GM20431 (cell line): ENCODE data around the gene CNNM2.
"Not testable (repeated sequence)": the region's sequence is repeated elsewhere in the genome, so short reads cannot be mapped to it uniquely, and the experiment has no call there.

Experiments used
- in situ Hi-C: fragments of 300-500 bp; cut with MseI, MboI; formaldehyde crosslinking; loops from one replicate; pipeline ENCODE4 v1.15.0; 2020; ENCODE audit warnings: low sequenced_read_pairs; ENCODE audit not compliant: unreplicated experiment

The CNNM2 gene

GRCh38 chr10:102919992-102920739 lies 2.1 kb downstream of the CNNM2 start:
- in situ Hi-C loops, result loop anchor here (10.0 kb wide), 2 partner anchors 145 to 325 kb away; partner anchors contain the start of gene RPEL1

- in situ Hi-C loops, result no loop called here
These were observed 5.5 kb downstream of the CNNM2 start for GRCh38 chr10:102923601-102924000.

GRCh38 chr10:102926842-102927241 lies 8.7 kb downstream of the CNNM2 start:
- in situ Hi-C loops, result no loop called here

- in situ Hi-C loops, result no loop called here
These were observed 9.4 kb downstream of the CNNM2 start for GRCh38 chr10:102927311-102928010.

DNA sequence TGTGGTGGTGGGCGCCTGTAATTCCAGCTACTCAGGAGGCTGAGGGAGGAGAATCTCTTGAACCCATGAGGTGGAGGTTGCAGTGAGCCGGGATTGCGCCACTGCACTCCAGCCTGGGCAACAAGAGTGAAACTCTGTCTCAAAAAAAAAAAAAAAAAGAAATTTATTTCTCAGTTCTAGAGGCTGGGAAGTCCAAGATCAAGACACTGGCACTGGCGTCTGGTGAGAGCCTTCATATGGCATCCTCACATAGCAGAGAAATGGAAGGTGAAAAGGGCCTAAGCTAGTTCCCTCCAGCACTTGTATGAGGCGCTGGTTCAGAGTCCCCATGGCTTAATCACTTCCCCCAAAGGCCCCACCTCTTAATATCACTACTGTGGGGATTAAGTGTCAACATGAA lies 10.3 kb downstream of the CNNM2 start:
- in situ Hi-C loops, result not testable (repeated sequence)

DNA sequence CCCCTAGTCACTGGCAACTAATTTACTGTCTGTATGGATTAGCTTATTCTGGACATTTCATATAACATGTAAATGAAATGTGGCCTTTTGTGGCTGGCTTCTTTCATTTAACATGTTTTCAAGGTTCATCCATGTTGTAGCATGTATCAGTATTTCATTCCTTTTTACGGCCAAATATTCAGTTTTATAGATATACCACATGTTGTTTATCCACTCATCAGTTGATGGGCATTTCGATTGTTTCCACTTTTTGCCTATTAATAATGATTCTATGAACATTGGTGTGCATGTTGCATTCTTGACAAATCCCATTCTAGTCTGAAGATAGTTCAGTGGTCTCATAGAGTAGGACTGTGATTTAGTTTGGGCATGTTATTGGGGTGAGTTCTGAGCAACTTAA lies 12.6 kb downstream of the CNNM2 start:
- in situ Hi-C loops, result no loop called here

DNA sequence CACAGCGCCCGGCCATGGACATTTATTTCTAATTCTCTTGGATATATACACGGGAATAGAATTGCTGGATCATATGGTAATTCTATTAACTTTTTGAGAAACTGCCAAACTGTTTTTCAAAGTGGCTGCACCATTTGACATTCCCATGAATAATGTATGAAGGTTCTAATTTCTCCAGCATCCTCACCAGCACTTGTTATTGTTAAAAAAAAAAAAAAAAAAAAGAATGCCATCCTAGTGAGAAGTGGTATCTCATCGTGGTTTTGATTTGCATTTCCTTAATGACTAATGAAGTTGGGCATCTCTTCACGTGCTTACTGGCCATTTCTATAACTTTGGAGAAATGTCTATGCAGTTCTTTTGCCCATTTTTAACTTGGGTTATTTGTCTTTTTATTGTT lies 13.5 kb downstream of the CNNM2 start:
- in situ Hi-C loops, result no loop called here

- in situ Hi-C loops, result no loop called here
These were observed 17.4 kb downstream of the CNNM2 start for GRCh38 chr10:102935505-102935904.

DNA sequence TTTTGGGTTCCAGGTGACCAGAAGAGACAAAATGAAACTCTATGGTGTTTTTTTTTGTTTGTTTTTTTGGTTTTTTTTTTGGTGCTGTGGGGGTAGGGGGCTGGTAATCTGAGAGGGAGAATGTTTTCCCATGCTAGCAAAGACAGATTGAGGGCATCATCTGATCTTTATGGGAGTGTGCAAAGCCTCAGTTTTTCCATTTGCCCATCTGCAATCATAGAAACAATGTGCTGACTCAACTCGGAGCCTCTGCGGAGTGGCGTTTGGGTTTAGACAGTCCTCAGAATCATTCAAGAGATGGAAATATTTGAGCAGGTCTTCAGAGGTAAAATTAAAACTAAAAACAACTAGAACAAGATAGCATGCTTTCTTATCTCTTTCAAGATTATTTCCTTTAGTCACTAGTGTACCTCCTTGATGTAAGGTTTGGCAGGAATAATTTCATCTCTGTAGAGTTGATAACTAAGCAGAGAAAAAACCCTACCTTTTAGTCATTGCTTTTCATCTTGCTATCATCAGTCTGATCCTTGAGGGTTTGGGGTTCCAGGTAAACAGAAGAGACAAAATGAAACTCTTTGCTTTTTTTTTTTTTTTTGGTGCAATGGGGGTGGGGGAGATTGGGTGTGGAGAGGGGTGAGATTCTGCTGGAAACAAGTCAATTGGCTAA lies 18.0 kb downstream of the CNNM2 start:
- in situ Hi-C loops, result no loop called here

DNA sequence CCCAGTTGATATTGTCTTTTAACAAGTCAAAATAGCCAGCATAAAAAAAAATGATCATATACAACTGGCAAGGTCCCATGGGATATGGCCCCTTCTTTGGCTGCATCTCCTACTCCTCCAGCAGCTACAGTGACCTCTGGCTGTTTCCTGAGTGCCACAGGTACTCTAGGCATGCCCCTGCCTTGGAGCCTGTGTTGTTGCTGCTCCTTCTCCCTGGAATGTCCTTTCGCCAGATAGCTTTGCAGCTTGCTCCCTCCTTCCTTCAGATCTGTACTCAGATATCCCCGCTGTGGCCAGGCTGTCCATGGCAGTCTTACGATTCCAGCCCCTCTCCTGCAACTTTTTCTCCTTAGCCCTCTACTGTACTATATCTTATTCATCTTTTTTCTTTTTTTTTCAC lies 23.3 kb downstream of the CNNM2 start:
- in situ Hi-C loops, result no loop called here

DNA sequence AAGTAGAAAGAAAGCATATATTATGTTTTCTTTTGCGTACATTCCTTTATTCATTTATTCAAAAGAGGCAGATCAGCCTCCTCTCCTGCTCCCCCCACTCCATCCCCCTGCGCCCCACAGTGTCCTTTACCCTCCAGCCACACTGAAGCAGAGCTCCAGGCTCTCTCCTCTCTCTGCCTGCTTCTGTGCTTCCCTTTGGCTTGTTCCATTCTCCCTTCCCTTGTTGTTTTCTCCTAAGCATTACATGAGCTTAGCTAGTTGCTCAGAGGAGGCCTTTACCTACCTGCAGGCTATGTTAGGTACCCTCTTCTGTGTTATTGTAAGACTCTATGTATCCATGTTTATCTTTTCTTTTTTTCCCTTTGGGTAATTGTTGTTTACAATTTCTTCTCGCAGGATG lies 27.4 kb downstream of the CNNM2 start:
- in situ Hi-C loops, result no loop called here

GRCh38 chr10:102945962-102946361 lies 27.9 kb downstream of the CNNM2 start:
- in situ Hi-C loops, result no loop called here

GRCh38 chr10:102946992-102947391 lies 28.9 kb downstream of the CNNM2 start:
- in situ Hi-C loops, result no loop called here

- in situ Hi-C loops, result no loop called here
These were observed 30.1 kb downstream of the CNNM2 start for GRCh38 chr10:102948176-102948575.

DNA sequence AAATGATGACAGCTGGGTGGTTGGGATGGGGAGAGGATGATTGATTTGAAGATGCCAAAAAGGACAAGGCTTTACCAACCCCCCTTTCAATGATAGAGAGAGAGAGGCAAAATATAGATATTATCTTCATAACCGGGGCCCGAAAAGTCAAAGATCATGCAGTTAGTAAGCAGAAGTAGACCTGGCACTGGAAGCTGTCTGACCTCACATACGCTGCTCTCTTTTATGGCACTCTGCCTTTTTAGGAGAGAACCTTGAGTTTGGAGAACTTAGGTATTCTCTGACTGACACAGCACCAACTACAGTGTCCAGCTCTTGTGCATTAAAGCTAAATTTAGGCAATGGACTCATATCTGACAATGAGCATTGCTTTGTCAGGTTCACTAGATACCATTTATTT lies 30.7 kb downstream of the CNNM2 start:
- in situ Hi-C loops, result no loop called here

DNA sequence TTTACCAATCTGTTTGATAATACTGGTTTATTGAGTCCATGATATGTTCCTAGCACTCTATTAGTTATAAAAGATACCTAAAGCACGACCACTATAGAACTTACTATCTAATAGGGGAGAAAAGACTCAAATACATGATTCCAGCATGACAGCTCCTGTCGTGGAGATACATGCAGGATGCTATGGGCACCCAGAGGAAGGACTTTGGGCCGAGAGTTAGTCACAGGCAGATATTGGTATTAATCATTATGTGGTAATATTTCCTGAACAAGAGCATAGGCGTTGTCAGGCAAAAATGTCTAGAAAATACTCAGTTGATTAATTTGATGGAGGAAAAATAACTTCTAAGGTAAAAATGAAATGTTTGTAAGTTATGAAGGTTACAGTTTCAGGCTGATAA lies 31.8 kb downstream of the CNNM2 start:
- in situ Hi-C loops, result no loop called here

DNA sequence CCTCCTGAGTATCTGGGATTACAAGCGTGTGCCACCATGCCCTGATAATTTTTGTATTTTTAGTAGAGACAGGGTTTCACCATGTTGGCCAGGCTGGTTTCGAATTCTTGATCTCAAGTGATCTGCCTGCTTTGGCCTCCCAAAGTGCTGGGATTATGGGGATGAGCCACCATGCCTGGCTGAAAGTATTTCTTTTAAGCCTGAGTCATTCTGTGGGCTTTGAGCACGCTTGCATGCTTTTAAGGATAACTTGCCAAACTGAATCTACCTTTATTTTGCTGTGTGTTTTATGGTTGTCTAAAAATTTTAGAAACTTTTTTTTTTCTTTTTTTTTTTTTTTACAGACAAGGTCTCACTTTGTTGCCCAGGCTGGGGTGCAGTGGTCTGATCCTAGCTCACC lies 33.2 kb downstream of the CNNM2 start:
- in situ Hi-C loops, result no loop called here

DNA sequence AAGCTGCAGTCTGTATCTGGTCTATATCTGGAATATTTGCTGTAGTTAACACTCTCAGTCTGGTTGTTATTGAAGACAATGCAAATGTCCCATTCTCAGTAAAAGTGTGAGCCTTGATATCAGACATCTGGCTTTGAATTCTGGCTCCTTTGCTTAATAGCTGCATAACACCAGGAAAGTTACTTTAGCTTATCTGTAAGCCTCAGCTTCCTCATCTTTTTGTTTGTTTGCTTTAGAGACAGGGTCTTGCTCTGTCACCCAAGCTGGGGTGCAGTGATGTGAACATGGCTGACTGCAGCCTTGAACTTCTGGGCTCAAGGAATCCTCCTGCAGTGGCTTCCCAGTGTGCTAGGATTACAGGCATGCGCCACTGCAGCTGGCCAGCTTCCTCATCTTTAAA lies 41.3 kb downstream of the CNNM2 start:
- in situ Hi-C loops, result no loop called here

DNA sequence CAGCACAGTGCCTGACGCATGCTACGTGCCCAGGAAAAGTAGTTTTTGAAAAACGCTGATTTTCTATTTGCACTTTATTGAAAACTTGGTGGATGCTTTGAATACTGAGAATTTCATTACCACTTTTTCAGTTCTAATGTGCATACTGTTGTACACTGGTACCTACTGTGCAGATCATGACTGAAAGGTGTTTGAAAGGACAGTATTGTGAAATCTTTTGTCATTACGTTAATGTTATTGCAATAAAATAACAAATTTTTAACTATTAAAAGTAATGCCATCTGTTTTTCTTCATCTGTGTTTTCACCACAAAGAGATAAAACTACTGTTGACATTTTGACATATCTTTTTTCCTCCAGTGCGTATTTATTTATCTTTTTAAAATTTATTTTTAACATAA lies 42.1 kb downstream of the CNNM2 start:
- in situ Hi-C loops, result no loop called here

DNA sequence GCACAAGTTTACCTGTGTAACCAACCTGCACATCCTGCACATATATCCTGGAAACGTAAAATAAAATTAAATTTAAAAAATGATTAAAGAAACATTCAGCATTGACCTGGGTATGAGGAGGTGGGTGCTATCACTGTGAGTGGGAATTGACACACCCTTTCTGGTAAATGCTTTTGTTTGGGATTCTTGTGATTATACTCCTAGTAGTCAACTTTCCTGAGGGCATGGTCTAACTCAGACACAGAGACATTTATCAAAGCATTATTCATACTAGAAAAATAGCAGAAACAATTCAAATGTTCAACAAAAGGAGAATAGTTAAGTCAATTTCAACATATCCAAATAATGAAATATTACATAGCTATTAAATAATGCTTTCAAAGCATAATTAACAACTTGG lies 44.2 kb downstream of the CNNM2 start:
- in situ Hi-C loops, result no loop called here
